NCI-H2227 (cell line): ENCODE results near the gene NAGPA.

Experiments used
- DNase-seq: peaks from one replicate; lab custom pipeline; 2025; ENCODE audit not compliant: unreplicated experiment; lab: John Stamatoyannopoulos, UW

The NAGPA gene

DNA sequence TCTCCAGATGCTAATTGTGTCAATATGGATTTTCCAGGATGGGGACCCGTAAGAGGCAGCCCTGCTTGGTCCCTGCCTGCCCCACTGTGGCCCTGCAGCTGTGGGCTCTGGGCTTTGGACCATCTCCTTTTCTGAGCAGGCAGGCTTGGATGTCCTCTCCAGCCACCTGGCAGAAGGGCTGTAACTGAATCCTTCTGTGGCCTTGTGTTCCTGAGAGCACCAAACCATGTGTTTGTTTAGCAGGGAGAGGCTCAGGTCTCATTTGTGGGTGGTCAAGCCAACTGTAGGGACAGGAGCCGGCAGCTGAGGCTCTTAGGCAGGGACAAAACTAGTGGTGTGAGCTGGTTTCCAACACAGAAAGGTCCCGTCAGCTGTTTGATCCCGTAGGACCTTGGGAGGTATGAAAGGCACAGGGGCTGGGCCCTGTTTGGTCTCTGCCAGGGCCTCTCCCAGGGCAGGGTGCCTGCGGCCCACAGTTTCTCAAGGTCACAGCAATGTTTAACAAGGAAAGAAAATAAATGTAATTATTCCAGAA, 57.1 kb downstream of the NAGPA start:
- DNase-seq = no peak

DNA sequence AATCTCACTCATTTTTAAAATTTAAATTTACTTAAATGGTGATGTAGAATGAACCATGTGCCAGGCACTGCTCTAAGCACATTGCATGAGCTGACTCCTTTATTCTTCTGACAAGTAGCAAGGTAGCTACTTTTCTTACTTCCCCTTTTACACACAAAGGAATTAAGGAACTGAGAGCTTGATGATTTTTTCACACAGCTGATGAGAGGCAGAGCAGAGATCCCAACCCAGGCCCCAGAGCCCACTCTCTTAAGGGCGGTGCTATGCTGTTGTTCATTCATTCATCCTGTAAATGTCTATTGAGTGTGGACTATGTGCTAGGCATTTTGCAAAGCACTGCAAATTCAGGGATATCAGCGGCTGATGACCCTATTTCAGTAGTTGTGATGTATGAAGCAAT, 57.7 kb downstream of the NAGPA start:
- no peak for DNase-seq
